GM21367 (cell line): ENCODE measurements around the gene C19orf53.
"Not testable (repeated sequence)": the region's sequence is repeated elsewhere in the genome, so short reads cannot be mapped to it uniquely, and the experiment has no call there.

Experiments
- ATAC-seq: cut with Tn5 transposase; IDR thresholded peaks from one replicate; pipeline ENCODE4 v1.9.1; 2021; ENCODE audit not compliant: unreplicated experiment

Gene C19orf53

DNA sequence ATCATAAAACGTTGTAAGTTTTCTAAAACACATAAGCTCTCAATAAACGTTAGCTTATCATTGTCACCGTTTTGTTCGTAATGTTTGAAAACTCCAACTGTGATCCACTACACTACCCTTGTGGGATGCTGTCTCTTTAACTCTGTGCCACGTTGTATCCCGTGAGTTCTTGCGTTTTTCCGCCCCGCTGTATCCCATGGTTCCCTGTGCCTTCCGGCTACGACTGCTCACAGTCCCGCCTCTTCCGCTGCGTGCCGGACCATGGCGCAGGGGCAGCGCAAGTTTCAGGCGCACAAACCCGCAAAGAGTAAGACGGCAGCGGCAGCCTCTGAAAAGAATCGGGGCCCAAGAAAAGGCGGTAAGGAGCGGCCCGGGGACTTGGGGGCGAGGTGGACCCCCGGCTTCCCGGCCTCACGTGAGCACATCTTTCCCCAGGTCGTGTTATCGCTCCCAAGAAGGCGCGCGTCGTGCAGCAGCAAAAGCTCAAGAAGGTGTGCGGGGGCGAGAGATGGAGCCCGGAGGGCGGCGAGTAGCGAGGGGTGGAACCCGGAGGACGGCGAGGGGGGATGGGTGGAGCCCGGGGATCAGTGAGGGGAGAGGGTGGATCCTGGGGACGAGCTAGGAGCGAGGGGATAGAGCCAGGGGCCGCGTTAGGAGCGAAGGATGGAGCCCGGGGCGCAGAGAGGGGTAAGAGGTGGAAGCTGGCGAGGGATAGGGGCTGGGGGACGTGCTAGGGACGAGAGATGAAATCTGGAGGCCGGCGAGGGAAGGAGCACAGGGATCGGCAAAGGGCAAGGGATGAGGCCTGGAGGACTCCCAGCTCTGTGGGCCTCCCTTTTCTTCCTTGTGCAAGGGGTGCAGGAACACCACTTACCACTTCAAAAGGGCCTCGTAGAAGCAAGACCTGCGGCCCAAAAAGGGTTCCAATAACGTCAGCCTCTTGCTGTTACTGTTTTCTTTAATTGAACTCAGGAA lies at the start of gene C19orf53:
C19orf53 (plus strand) TSS at position 240 of the 975 bp plus-strand sequence; CDS start at position 262, 22 bp downstream.
- ATAC-seq = peak; percentile 75

DNA sequence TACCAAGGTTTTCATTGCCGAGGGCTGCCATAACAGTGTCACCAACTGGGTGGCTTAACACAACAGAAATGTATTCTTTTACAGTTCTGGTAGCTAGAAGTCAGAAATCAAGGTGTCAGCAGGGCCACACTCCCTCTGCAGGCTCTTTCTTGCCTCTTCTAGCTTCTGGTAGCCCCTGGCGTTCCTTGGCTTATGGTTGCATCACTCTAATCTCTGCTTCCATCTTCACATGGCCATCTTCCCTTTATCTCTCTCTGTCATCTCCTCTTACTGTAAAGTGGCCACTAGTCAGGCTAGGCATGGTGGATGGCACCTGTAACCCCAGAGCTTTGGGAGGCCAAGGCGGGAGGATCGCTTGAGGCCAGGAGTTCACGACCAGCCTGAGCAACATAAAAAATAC lies 47.9 kb upstream of the C19orf53 start:
- ATAC-seq = no peak

DNA sequence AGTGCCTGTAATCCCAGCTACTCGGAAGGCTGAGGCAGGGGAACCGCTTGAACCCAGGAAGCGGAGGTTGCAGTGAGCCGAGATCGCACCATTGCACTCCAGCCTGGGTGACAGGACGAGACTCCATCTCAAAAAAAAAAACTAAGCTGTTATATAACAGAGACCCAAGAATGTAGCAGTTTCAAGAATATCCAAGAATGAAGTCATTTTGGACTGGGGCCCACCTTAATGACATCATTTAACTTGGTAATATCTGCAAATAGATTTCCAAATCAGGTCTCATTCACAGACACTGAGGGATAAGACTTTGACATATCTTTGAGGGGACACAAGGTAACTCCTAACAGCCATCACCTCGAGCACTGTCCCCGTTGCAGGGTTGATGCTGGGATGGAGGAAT lies 46.5 kb upstream of the C19orf53 start:
- ATAC-seq = no peak

DNA sequence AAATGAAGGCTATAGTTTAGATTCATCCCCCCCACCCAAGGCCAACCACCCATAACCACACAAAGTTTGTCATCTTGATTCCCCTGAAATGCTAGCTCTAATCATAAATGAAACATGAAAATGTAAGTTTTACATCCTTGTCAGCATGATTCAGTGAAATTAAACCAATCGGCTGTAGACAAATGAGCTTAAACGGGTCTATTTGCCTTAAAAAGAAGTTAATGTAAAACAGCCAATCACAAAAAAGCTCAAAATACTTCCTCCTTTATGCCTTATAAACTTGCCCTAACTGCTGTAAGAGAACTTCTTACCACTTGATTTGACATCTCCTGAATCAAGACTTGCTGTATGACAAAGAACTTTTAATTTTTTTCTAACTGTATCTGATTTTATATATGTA lies 44.4 kb upstream of the C19orf53 start:
- ATAC-seq = no peak

DNA sequence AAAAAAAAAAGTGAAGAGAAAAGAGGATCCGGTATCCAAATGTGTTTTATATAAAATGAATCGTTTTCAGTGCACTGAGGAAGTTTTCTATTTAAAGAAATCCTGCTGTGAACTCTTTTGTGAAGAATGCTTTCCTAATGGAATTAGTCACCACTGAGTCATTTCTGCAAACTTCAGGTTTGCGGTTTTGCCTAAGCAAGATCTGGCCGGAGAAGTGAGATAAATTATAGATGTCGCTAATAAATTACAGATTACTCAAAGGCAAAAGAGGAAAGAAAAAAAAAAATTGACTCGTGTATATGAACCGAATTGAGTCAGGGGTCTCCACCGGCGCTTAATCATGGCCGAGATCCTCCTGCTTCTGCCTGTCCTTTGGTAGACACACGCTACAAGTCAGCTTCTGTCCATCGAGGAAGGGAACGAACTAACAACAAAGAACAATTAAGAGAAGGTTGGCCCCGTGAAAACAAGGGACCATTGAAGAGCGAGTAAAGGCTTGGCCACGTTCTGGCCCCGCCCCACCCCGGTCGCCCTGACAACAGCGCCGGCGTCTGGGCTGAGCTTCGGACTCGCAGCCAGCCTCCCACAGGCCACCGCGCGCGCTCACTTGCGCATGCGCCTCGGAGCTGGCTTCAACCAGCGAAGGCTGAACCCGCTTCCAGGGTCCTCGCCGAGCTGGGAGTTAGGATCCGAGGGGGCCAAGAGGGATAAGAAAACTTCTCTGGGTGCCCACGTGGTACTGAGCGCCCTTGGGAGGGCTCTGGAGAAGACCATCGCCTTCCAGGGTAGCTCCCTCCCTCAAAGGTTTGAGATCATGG lies 42.9 kb upstream of the C19orf53 start:
- ATAC-seq = peak; percentile 71

DNA sequence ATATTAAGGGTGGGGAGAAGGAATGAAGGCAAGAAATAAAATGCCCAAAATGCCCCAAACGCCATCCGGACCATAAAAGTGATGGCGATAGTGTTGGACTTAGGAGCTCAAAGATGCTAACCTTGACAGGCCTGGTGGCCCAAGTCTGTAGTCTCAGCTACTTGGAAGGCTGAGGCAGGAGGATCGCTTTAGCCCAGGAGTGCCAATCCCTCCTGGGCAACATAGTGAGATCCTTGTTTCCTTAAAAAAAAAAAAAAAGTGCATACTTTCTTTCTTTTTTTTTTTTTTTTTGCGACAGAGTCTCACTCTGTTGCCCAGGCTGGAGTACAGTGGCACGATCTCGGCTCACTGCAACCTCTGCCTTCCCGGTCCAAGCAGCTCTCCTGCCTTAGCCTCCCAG lies 41.9 kb upstream of the C19orf53 start:
- ATAC-seq = no peak

DNA sequence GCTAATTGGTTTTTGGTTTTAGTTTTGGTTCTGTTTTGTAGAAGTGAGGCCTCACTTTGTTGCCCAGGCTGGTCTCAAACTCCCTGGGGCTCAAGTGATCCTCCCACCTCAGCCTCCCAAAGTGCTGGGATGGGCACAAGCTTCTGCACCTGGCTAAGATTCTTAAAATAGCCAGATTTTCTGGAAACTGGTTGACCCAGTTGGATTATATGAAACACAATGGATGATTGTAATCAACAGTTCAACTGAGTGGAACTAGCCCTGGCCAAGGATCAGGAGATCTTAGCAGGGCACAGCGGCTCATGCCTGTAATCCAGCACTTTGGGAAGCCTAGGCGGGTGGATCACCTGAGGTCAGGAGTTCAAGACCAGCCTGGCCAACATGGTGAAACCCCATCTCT lies 39.5 kb upstream of the C19orf53 start:
- ATAC-seq = no peak

DNA sequence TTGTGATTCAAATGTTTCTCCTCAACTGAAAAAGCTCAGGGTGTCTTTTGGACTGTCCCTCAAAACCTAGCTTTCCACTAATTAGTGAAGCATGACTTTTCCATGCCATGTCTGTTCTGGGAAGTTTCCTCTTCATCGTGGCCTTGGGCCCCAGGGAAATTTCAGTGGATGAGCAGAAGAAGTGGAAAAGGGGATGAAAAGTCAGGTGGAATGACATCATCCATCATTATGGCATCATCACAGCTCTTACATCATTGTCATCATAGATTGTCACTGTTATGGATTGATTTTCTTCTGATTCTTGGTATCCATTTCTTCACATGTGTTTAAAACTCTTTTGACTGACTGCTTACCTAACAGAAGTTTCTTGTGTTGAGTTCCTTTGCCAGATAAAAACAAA lies 36.2 kb upstream of the C19orf53 start:
- no peak for ATAC-seq

DNA sequence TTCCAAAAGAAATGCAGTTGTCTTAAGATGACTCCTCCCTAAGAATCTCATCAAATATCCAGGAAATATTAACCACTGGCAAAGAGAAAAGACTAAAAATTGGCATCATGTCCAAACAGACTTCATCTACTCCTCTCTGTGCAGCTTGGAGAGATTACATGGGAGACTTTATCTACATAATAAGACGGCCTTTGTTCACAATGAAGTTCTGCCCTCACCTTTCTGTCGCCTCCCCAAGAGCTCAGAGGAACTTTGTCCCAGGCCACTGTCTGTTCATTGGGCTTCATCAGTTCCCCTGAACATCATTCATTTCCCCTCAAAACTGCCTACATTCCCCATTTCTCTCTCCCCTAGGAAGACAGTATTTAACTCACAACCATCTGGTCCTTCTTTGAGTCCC lies 32.4 kb upstream of the C19orf53 start:
- no peak for ATAC-seq

DNA sequence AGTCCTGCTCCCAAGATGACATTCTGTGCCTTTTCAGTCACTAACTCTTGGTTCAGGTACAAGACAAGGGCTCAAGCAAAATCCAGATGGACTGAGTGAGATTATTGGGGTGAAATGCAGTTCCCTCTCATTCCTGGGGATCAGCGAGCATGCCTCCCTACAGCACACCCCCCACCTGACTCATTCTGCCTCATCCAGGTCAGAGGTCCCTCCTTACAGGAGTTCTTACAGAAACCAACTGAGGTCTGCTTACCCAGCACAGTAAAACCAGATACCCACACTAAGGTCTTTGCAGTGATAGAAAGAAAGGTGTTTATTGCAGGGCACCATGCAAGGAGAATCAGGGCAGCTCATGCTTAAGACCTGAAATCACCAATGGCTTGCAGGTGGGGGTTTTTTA lies 31.5 kb upstream of the C19orf53 start:
- no peak for ATAC-seq

DNA sequence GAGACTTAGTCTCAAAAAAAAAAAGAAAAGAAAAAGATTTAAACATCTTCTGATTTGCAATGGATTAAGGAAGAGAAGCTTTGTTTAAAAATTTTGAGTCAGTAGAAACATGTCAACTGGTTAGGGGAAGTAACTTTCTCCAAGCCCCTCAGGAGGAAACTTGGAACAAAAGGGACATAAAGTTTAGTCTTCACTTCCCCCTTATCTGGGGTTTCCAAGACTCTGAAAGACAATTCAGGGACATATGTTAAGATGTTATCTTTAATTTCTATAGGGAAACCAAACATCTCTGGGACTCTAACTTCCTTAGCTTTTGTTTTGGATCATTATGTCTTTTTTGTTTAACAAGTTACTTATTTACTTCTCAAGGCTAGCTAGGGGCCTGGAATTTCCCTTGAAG lies 30.1 kb upstream of the C19orf53 start:
- no peak for ATAC-seq

DNA sequence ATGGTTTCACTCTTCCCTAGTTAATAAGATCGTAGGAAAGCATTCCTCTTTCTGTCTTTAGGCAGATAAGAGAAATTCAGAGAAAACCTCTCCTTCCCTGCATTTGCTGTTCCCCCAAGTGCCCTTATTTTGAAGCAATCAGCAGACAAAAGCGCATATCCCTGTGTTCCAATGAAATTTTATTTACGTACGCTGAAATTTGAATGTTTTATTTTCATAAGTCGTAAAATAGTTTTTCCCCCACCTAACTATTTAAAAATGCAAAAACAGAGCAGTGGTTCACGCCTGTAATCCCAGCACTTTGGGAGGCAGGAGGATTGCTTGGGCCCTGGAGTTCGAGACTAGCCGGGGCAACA lies 27.2 kb upstream of the C19orf53 start:
- ATAC-seq = no peak

DNA sequence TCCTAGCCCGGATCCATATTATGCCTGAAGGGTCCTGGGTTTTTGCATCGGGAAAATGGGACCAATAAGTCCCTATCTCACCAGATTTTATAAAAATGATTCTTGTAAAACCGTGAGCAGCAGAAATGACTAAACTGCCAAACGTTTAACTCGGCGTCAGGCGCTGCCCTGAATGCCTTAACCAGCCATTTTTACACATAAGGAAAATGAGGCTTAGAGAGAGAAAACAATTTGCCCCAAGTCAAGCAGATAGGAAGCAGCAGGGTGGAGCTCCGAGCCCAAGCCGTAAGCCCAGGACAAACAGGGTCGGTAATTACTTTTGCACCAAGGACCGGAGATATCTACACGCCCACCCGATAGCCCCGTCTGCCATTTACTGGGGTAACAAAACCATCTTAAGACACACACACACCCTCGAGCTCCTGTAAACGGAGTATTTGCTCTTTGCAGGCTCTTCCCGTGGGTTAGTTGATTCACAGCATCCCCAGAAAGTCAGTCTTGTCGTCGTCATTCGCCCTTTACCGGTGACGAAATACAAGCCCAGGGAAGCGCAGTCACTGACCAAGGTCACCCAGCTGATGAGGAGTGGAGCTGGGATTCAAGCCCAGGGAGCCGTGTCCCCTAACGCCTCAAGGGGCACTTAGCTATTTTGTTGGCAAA lies 26.0 kb upstream of the C19orf53 start:
- no peak for ATAC-seq

DNA sequence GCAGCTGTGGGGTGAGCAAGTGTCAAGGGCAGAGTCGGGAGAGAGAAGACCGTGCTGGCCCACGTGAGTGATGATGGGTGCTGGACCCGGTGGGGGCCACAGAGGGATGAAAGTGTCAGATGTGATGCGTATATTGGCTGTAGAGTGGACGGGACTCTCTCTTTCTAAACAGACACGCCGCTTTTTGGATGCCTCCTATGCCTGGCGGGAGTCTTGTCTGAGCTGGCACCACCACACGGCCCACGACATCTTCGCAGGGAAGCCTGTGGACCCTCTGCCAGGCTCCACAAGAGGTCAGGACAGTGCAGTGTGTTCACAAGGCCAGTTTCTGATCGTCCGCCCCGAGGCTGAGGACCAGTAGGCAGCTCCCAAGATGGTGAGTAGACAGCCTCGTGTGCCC lies 22.8 kb upstream of the C19orf53 start:
- no peak for ATAC-seq

DNA sequence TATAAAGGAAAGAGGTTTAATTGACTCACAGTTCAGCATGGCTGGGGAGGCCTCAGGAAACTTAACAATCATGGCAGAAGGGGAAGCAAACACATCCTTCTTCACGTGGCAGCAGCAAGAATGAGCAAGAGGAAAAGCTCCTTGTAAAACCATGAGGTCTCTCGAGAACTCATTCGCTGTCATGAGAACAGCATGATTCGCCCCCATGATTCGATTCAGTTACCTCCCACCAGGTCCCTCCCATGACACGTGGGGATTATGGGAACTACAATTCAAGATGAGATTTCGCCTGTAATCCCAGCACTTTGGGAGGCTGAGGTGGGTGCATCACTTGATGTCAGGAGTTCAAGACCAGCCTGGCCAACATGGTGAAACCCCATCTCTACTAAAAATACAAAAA lies 20.6 kb upstream of the C19orf53 start:
- not testable (repeated sequence) for ATAC-seq

DNA sequence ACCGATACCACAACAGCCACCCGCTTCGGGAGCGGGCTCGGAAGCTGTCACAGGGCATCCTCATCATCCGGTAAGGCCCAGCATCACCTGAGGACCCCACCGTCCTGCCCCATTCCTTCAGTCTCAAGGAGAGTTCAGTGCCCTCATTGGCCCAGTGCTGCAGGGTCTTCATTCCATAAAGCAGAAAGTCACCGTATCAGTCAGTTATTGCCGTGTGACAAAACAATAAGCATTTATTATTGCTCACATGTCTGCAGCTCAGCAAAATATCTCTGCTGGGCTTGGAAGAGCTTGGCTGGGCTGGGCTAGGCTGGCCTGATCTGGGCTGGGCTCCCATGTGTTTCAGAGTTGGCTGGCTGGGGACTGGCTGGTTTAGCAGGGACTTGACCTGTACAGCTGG lies 18.0 kb upstream of the C19orf53 start:
- no peak for ATAC-seq

DNA sequence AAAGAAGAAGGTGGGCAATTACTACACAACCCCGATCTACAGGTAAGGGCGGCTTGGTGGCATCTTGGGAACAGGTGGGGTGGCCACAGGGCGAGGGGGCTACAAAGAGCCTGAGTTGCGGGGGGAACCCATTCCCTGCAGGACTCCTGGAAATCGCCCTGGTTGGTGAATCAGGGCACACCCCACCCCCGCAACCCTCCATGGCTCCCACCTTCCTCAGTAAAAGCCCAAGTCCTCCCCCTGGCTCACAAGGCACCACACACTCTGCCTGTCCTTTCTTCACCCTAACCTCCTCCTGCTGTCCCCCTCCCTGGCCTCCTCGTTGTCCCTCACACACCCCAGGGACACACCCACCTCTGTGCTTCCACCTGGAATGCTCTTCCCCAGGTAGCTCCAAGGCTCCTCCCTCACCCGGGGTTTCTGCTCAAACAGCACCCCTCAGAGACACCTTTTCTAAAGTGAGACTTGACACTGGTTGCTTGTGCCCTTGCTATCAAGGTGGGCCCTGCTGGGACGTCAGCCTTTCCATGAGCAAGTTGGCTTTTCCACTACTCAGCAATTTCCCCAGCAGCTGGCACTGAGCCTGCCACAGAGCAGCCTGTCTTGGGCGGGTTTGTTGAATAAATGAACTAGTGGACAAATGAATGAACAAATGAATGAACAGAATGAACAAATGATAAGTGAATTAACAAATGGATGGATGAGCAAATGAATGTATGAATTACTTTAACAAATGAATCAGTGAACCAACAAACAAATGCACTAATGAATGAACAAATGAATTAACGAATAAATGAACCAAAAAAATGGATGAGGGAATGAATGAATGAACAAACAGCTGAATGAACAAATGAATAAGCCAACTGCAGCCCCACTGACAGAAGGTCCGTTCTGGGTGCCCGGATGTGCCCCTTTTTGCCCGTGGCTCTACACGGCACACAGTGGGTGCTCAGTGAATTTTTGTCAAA lies 16.2 kb upstream of the C19orf53 start:
- ATAC-seq = no peak

DNA sequence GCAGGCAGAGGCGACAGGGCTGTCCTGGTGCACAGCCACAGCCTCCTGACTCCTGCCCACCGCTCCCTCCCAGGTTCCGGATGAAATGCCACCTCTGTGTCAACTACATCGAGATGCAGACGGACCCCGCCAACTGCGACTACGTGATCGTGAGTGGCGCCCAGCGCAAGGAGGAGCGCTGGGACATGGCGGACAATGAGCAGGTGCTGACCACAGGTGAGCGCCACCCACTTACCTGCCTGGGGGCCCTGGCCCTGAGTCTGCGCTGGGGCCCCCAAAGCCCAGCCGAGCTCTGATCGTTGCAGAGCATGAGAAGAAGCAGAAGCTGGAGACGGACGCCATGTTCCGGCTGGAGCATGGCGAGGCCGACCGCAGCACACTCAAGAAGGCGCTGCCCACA lies 15.5 kb upstream of the C19orf53 start:
- ATAC-seq = no peak

DNA sequence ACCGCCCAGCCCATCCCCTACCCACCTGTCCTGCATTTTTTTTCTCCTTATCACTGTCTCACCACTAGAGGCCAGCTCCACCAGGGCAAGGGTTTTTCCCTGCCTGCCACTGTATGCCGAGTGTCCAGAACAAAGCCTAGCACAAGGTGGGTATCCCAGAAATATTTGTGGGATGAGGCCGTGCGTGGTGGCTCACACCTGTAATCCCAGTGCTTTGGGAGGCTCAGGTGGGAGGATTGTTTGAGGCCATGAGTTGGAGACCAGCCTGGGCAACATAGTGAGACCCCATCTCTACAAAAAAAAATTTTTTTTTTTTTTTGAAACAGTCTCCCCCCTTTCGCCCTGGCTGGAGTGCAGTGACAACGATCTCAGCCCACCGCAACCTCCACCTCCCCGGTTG lies 12.8 kb upstream of the C19orf53 start:
- no peak for ATAC-seq

DNA sequence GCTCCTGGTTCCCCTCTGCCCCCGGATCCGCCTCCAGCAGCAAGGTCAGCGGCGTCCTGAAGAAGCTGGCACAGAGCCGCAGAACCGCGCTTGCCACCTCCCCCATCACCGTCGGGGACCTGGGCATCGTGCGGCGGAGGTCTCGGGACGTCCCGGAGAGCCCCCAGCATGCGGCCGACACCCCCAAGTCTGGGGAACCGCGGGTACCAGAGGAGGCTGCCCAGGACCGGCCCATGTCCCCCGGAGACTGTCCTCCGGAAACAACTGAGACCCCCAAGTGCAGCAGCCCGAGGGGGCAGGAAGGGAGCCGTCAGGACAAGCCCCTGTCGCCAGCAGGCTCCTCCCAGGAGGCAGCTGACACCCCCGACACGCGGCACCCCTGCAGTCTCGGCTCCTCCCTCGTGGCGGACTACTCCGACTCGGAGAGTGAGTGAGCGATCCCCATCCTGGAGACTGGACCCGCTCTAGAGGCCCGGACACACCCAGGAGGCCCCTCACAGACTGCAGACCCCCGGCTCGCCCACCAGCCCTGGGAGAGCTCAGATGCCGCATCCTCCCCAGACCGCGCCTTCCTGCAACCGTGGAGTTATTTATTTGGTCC lies 11.5 kb upstream of the C19orf53 start:
- no peak for ATAC-seq
